ENCODE data around the gene KAT2B.

DNA sequence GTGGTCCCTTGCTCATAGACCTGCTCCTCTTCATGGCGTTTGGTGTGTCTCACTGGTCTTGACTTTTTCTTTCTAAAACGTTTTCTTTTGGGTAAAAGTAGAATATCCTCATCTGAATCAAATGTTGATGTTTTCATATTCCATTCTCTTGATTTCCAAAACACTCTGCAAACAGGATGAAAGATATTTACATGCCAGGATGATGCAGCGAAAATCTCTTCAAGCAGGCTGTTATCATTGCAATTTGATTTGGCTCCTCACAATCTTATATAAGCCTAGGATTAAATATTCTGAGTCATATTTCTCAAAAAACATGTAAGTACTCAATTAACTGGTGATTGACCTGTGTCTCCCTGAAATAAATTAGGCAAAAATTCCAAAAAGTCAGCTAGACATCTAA, 38.3 kb upstream of the KAT2B start:
- TF ChIP-seq, protein P1, sequence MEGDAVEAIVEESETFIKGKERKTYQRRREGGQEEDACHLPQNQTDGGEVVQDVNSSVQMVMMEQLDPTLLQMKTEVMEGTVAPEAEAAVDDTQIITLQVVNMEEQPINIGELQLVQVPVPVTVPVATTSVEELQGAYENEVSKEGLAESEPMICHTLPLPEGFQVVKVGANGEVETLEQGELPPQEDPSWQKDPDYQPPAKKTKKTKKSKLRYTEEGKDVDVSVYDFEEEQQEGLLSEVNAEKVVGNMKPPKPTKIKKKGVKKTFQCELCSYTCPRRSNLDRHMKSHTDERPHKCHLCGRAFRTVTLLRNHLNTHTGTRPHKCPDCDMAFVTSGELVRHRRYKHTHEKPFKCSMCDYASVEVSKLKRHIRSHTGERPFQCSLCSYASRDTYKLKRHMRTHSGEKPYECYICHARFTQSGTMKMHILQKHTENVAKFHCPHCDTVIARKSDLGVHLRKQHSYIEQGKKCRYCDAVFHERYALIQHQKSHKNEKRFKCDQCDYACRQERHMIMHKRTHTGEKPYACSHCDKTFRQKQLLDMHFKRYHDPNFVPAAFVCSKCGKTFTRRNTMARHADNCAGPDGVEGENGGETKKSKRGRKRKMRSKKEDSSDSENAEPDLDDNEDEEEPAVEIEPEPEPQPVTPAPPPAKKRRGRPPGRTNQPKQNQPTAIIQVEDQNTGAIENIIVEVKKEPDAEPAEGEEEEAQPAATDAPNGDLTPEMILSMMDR (IDR thresholded peaks at IDR 0.05; ENCODE audit: low read depth, low read length), result no peak
- no peak for TF ChIP-seq EZH2phosphoT487 (IDR thresholded peaks at IDR 0.05; ENCODE audit: low read depth)
